GM20431 (cell line): ENCODE measurements around the gene SLCO2B1.

Source experiments
- in situ Hi-C: fragments of 300-500 bp; cut with MseI, MboI; formaldehyde crosslinking; loops from one replicate; pipeline ENCODE4 v1.15.0; 2020; ENCODE audit warnings: low sequenced_read_pairs; ENCODE audit not compliant: unreplicated experiment

Gene SLCO2B1

GRCh38 chr11:75143420-75143731 is 7.5 kb upstream of the SLCO2B1 start:
- in situ Hi-C loops = no loop called here

- in situ Hi-C loops = no loop called here
Measured at GRCh38 chr11:75144716-75145014, 6.2 kb upstream of the SLCO2B1 start.

- in situ Hi-C loops = no loop called here
Measured at GRCh38 chr11:75145196-75145971, 5.5 kb upstream of the SLCO2B1 start.

GRCh38 chr11:75145972-75146519 is 4.9 kb upstream of the SLCO2B1 start:
- in situ Hi-C loops = no loop called here

GRCh38 chr11:75146711-75147110 is 4.2 kb upstream of the SLCO2B1 start:
- in situ Hi-C loops = no loop called here

GRCh38 chr11:75147191-75147874 is 3.6 kb upstream of the SLCO2B1 start:
- in situ Hi-C loops = no loop called here

- in situ Hi-C loops = no loop called here
Measured at GRCh38 chr11:75147875-75148263, 3.0 kb upstream of the SLCO2B1 start.

GRCh38 chr11:75148436-75148983 is 2.4 kb upstream of the SLCO2B1 start:
- in situ Hi-C loops = no loop called here

GRCh38 chr11:75149766-75150465 is 991 bp upstream of the SLCO2B1 start:
- in situ Hi-C loops = no loop called here

GRCh38 chr11:75151346-75152047 is 590 bp downstream of the SLCO2B1 start:
- in situ Hi-C loops = no loop called here

GRCh38 chr11:75152090-75152489 is 1.2 kb downstream of the SLCO2B1 start:
- in situ Hi-C loops = no loop called here

GRCh38 chr11:75152651-75153427 is 1.9 kb downstream of the SLCO2B1 start:
- in situ Hi-C loops = no loop called here

- in situ Hi-C loops = no loop called here
Measured at GRCh38 chr11:75154646-75155569, 4.0 kb downstream of the SLCO2B1 start.

- in situ Hi-C loops = no loop called here
Measured at GRCh38 chr11:75155570-75156422, 4.9 kb downstream of the SLCO2B1 start.

GRCh38 chr11:75158241-75158640 is 7.3 kb downstream of the SLCO2B1 start:
- in situ Hi-C loops = no loop called here

- in situ Hi-C loops = no loop called here
Measured at GRCh38 chr11:75158696-75159150, 7.8 kb downstream of the SLCO2B1 start.

GRCh38 chr11:75159151-75159953 is 8.4 kb downstream of the SLCO2B1 start:
- in situ Hi-C loops = no loop called here
